ENCODE results near the gene LAMB1. TPM values are rescaled to one million over a fixed set of nuclear protein-coding genes. Genes with fewer than 3 reads are reported as not detected.
"Not testable (repeated sequence)": the region's sequence is repeated elsewhere in the genome, so short reads cannot be mapped to it uniquely, and the experiment has no call there.

The LAMB1 gene
- total and polyA plus RNA-seq, 7 donors: 17.0 to 45.9 (median 25.8) TPM

DNA sequence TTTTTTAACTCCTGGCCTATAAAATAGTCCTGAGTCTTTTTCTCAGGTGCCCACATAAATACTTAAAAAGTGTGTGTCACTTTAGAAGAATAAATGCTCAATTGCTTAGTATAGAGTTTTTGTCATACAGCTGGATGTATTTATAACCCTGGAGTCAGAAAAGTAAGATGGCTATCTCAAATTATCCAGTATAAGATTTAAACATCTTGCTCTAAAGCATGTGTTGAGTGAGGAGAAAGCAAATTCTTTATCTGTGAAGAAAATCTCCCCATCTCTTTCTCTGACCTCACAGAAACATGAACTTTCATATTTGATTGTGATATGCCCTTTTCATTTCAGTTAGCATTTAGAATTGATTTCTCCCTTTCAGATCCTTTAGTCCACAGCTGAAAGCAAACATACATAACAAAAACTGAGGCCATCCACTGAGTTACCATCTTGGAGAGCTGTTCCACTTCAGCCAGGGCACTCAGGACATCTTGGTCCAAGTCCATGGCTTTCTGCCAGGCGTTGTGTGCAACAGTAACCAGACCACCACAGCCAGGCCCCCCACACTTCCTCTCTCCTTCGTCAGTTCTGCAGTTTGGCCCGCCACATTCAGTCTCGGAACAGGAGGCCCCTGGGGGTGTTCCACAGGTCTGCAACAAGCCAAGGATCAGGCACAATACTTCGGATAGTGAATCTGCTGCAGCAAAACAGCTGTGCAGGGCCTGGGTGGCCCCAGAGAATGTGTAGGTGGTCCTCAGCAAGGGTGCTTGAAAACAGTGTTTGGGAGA is 71.0 kb downstream of the LAMB1 start:
- peaks cover 3 to 75% of the 10 kb centered on the region in 2 donors for H3K36me3 ChIP-seq (ENCODE audit: insufficient read depth in 1 of 2, low read depth in 1 of 2)

DNA sequence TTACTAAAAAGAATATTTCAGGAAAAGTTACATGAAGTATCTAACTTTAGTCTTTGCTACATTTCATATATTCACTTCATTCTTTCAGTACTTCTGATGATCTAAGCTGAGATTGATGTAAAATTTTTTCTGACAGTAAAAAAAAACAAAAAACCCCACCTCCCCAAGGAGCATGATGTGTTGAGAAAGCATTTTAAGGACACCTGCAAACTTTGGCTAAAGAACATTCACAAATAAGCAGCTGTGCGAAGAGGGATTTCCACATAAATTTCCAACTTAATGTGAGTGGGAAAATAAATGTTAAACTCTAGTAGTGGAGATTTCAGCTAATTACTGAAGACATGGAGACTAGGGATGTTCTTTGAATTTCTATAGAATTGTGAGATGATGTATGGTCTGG is 76.5 kb downstream of the LAMB1 start:
- TF ChIP-seq, protein P1, sequence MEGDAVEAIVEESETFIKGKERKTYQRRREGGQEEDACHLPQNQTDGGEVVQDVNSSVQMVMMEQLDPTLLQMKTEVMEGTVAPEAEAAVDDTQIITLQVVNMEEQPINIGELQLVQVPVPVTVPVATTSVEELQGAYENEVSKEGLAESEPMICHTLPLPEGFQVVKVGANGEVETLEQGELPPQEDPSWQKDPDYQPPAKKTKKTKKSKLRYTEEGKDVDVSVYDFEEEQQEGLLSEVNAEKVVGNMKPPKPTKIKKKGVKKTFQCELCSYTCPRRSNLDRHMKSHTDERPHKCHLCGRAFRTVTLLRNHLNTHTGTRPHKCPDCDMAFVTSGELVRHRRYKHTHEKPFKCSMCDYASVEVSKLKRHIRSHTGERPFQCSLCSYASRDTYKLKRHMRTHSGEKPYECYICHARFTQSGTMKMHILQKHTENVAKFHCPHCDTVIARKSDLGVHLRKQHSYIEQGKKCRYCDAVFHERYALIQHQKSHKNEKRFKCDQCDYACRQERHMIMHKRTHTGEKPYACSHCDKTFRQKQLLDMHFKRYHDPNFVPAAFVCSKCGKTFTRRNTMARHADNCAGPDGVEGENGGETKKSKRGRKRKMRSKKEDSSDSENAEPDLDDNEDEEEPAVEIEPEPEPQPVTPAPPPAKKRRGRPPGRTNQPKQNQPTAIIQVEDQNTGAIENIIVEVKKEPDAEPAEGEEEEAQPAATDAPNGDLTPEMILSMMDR (IDR thresholded peaks at IDR 0.05): no peak
- H3K27ac ChIP-seq: no peak overlapping the region
- H3K36me3 ChIP-seq (ENCODE audit: insufficient read depth in 1 of 2, low read depth in 1 of 2): peaks cover 0 to 89% of the 10 kb centered on the region in 2 donors
- H3K4me3 ChIP-seq: no peak overlapping the region
- peak in 1 of 4 donors; percentile 49 for ATAC-seq
- H3K27me3 ChIP-seq (ENCODE audit: insufficient read depth in 3 of 3, low read length in 2 of 3): no peaks in the 10 kb centered on the region
- no peaks in the 10 kb centered on the region for H3K9me3 ChIP-seq
- WGBS, 3 donors: 70 to 81% (median 70%) methylated on average over 1 of the region's 1 CpG
- no peak for DNase-seq
- intact Hi-C loops (cut with DNase I): no loop called here
- no peaks in the 10 kb centered on the region for H3K4me1 ChIP-seq

More for the DNA sequence above, 71.0 kb downstream of the LAMB1 start:
- 37 to 52% (median 49%) methylated on average over 5 of the region's 5 CpGs for WGBS, 3 donors
- TF ChIP-seq, protein P1 (IDR thresholded peaks at IDR 0.05): no peak
- intact Hi-C loops (cut with DNase I): no loop called here
- H3K27me3 ChIP-seq (ENCODE audit: insufficient read depth in 3 of 3, low read length in 2 of 3): no peaks in the 10 kb centered on the region
- H3K27ac ChIP-seq: no peak overlapping the region
- H3K9me3 ChIP-seq: no peaks in the 10 kb centered on the region
- no peak overlapping the region for H3K4me3 ChIP-seq
- peaks cover under 1% of the 10 kb centered on the region for H3K4me1 ChIP-seq
- ATAC-seq (peak in 1 of 4 donors; percentile 37), DNase-seq (peak; percentile 33 to 63)

DNA sequence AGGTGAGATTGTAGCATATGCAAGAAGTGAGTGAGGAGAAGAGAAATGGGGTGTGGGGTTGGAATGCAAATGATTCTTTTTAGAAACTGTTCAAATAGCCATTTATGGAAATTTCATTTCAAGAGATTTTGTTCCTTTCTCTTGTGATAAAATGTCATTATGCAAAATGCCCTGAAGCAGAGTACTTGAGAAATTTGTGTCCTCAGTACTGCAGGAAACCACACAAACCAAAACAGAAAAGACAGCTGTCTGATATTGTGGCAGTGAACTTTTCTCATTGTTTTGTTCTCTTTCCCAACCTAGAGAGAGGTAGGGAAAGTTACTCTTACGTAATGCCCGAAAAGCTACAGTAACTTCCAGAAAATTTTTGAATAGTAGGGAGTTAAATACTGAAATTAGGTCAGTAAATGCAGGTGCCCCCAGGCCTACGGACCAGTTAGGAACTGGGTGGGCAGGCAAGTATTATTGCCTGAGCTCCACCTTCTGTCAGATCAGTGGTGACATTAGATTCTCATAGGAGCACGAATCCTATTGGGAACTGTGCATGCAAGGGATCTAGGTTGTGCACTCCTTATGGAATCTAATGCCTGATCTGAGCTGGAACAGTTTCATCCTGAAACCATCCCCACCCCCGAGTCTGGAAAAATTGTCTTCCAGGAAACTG is 78.0 kb downstream of the LAMB1 start:
- Histone ChIP-seq H3K27ac (no peak overlapping the region), H3K9me3 (no peaks in the 10 kb centered on the region), H3K4me1 (no peaks in the 10 kb centered on the region), H3K36me3 (ENCODE audit: insufficient read depth in 1 of 2, low read depth in 1 of 2) (peaks cover 3 to 88% of the 10 kb centered on the region in 2 donors), H3K27me3 (ENCODE audit: insufficient read depth in 3 of 3, low read length in 2 of 3) (no peaks in the 10 kb centered on the region), H3K4me3 (no peak overlapping the region)
- TF ChIP-seq, protein P1 (IDR thresholded peaks at IDR 0.05): no peak
- intact Hi-C loops (cut with DNase I): no loop called here
- ATAC-seq (no peak), DNase-seq (no peak)
- WGBS, 3 donors: 64 to 74% (median 67%) methylated on average over 5 of the region's 5 CpGs

DNA sequence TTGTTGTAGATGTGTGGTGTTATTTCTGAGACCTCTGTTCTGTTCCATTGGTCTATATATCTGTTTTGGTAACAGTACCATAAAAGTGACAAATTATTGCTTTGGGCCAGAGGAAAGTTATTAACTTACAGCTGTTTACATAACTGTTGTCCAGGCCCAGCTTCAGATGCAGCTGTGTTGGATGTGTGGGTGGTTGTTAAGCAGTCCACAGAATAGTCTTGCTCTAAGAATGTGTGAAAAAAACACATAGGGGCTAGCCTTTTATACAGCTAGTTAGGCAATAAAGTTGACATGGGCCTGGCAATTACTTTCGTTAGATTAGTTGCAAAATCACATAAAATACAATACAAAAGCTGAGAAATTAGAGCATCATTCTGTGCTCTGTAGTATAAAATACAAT is 80.1 kb downstream of the LAMB1 start:
- TF ChIP-seq, protein P1 (IDR thresholded peaks at IDR 0.05): no peak
- Histone ChIP-seq H3K27ac (no peak overlapping the region), H3K4me3 (no peak overlapping the region), H3K9me3 (no peaks in the 10 kb centered on the region), H3K4me1 (no peaks in the 10 kb centered on the region), H3K36me3 (ENCODE audit: insufficient read depth in 1 of 2, low read depth in 1 of 2) (peaks cover 3 to 95% of the 10 kb centered on the region in 2 donors), H3K27me3 (ENCODE audit: insufficient read depth in 3 of 3, low read length in 2 of 3) (no peaks in the 10 kb centered on the region)
- WGBS, 3 donors: 66 to 83% (median 81%) methylated on average over 1 of the region's 1 CpG
- DNase-seq: no peak
- intact Hi-C loops (cut with DNase I): no loop called here
- peak in 2 of 4 donors; percentile 14 to 50 for ATAC-seq

DNA sequence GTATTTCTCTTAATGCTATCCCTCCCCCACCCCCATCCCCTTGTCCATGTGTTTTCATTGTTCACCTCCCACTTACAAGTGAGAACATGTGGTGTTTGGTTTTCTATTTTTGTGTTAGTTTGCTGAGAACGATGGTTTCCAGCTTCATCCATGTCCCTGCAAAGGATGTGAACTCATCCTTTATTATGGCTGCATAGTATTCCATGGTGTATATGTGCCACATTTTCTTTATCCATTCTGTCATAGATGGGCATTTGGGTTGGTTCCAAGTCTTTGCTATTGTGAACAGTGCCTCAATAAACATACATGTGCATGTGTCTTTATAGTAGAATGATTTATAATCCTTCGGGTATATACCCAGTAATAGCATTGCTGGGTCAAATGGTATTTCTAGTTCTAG is 81.1 kb downstream of the LAMB1 start:
- intact Hi-C loops (cut with DNase I); H3K27me3 ChIP-seq (ENCODE audit: insufficient read depth in 3 of 3, low read length in 2 of 3); H3K4me1 ChIP-seq; H3K4me3 ChIP-seq; ATAC-seq; DNase-seq; H3K27ac ChIP-seq; H3K9me3 ChIP-seq: not testable (repeated sequence)
- peaks cover 3 to 95% of the 10 kb centered on the region in 2 donors for H3K36me3 ChIP-seq (ENCODE audit: insufficient read depth in 1 of 2, low read depth in 1 of 2)
- WGBS, 3 donors: 70 to 77% (median 76%) methylated on average over 2 of the region's 2 CpGs
